Measurements from ENCODE around the gene MEF2B. TPM values are rescaled to one million over a fixed set of nuclear protein-coding genes. Genes with fewer than 3 reads are reported as not detected.

The MEF2B gene
- total and polyA plus RNA-seq, 10 of the 15 experiments (the other 5 are each of a cell fraction or from before 2014, with no cell fraction given), result 0.09 to 33.0 (median 8.9) TPM

DNA sequence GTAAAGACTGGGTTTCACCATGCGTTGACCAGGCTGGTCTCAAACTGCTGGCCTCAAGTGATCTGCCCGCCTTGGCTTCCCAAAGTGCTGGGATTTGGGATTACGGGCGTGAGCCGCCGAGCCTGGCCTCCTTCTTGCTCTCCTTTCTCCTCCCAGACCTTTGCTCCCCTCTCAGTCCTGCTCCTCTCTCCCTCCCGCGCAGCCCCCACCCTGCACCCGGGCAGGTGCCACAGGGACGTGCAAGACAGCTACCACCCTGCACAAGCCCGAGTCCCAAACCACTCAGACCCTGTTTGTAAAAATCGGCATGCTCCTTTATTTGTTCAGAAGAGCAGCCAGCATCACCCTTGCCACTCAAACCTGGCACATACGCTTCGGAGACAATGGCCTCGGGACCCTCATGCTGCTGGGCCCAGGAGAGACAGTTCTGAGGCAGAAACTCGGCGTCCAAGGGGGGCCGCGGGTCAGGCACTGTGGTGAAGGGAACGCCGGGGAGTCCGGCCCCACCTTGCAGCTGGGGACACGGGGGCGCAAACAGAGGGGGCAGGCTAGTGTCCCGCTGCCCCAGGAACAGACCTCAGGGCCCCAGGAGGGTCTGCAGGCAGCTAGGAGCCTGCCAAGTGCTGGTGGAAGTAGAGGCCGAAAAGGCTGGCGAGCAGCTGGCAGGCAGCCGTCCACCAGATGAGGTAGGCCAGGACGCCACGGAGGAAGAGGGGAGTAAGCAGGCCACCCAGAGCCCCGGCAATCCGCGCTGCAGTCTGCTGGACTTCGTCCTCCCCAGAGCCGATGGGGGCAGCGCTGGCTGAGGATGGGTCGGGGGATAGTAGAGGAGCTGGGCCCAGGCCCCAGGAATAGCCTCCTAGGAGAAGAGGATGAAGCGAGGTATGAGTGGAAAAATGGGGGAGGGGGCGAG lies 50.5 kb downstream of the MEF2B start:
- no peak overlapping the region for H3K9ac ChIP-seq (ENCODE audit: control insufficient read depth, insufficient read depth, low read length)
- intact Hi-C loops (cut with micrococcal nuclease; ENCODE audit: unreplicated experiment) (no loop called here), in situ Hi-C loops (cut with MboI) (no loop called here)
- ChIA-PET CTCF (no interaction called here), RAD21 (ENCODE audit: unreplicated experiment) (no interaction called here), SMC1A (ENCODE audit: uncharacterized antibody, unreplicated experiment) (no interaction called here), POLR2A (no interaction called here)
- H3K4me3 ChIP-seq, result no peak overlapping the region
- no peak overlapping the region for H2AFZ ChIP-seq (ENCODE audit: control insufficient read depth, low read depth, low read length)
- H3K79me2 ChIP-seq (ENCODE audit: control insufficient read depth, insufficient read depth, low read length), result no peaks in the 10 kb centered on the region
- ATAC-seq (no peak), FAIRE-seq (no peak), DNase-seq (ENCODE audit: low read depth, low spot score) (no peak)
- TF ChIP-seq, protein P1, sequence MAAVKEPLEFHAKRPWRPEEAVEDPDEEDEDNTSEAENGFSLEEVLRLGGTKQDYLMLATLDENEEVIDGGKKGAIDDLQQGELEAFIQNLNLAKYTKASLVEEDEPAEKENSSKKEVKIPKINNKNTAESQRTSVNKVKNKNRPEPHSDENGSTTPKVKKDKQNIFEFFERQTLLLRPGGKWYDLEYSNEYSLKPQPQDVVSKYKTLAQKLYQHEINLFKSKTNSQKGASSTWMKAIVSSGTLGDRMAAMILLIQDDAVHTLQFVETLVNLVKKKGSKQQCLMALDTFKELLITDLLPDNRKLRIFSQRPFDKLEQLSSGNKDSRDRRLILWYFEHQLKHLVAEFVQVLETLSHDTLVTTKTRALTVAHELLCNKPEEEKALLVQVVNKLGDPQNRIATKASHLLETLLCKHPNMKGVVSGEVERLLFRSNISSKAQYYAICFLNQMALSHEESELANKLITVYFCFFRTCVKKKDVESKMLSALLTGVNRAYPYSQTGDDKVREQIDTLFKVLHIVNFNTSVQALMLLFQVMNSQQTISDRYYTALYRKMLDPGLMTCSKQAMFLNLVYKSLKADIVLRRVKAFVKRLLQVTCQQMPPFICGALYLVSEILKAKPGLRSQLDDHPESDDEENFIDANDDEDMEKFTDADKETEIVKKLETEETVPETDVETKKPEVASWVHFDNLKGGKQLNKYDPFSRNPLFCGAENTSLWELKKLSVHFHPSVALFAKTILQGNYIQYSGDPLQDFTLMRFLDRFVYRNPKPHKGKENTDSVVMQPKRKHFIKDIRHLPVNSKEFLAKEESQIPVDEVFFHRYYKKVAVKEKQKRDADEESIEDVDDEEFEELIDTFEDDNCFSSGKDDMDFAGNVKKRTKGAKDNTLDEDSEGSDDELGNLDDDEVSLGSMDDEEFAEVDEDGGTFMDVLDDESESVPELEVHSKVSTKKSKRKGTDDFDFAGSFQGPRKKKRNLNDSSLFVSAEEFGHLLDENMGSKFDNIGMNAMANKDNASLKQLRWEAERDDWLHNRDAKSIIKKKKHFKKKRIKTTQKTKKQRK (IDR thresholded peaks at IDR 0.05; ENCODE audit: low read depth, low read length), result no peak
- TF ChIP-seq, protein P2, sequence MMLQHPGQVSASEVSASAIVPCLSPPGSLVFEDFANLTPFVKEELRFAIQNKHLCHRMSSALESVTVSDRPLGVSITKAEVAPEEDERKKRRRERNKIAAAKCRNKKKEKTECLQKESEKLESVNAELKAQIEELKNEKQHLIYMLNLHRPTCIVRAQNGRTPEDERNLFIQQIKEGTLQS (IDR thresholded peaks at IDR 0.05; ENCODE audit: borderline replicate concordance, extremely low read depth, low read depth, low read length), result no peak
- TF ChIP-seq NFYB (IDR thresholded peaks at IDR 0.05; ENCODE audit: insufficient read depth, low read depth, low read length) (no peak), POLR2A (IDR thresholded peaks at IDR 0.05; ENCODE audit: low read depth, low read length) (no peak), SPI1 (IDR thresholded peaks at IDR 0.05; ENCODE audit: borderline replicate concordance, insufficient read depth, low read depth, low read length) (no peak), SP1 (IDR thresholded peaks at IDR 0.05; ENCODE audit: low read depth, low read length) (no peak), STAT1 (conservative IDR thresholded peaks at IDR 0.05) (no peak), GABPA (IDR thresholded peaks at IDR 0.05; ENCODE audit: low read depth) (no peak), ATF7 (IDR thresholded peaks at IDR 0.05; ENCODE audit: low read depth) (no peak), YY1 (IDR thresholded peaks at IDR 0.05; ENCODE audit: low read depth, low read length) (no peak), CBX5 (IDR thresholded peaks at IDR 0.05; ENCODE audit: low read depth) (no peak)
- TF ChIP-seq, protein P3, sequence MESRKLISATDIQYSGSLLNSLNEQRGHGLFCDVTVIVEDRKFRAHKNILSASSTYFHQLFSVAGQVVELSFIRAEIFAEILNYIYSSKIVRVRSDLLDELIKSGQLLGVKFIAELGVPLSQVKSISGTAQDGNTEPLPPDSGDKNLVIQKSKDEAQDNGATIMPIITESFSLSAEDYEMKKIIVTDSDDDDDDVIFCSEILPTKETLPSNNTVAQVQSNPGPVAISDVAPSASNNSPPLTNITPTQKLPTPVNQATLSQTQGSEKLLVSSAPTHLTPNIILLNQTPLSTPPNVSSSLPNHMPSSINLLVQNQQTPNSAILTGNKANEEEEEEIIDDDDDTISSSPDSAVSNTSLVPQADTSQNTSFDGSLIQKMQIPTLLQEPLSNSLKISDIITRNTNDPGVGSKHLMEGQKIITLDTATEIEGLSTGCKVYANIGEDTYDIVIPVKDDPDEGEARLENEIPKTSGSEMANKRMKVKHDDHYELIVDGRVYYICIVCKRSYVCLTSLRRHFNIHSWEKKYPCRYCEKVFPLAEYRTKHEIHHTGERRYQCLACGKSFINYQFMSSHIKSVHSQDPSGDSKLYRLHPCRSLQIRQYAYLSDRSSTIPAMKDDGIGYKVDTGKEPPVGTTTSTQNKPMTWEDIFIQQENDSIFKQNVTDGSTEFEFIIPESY (IDR thresholded peaks at IDR 0.05), result no peak
- TF ChIP-seq, protein P4, sequence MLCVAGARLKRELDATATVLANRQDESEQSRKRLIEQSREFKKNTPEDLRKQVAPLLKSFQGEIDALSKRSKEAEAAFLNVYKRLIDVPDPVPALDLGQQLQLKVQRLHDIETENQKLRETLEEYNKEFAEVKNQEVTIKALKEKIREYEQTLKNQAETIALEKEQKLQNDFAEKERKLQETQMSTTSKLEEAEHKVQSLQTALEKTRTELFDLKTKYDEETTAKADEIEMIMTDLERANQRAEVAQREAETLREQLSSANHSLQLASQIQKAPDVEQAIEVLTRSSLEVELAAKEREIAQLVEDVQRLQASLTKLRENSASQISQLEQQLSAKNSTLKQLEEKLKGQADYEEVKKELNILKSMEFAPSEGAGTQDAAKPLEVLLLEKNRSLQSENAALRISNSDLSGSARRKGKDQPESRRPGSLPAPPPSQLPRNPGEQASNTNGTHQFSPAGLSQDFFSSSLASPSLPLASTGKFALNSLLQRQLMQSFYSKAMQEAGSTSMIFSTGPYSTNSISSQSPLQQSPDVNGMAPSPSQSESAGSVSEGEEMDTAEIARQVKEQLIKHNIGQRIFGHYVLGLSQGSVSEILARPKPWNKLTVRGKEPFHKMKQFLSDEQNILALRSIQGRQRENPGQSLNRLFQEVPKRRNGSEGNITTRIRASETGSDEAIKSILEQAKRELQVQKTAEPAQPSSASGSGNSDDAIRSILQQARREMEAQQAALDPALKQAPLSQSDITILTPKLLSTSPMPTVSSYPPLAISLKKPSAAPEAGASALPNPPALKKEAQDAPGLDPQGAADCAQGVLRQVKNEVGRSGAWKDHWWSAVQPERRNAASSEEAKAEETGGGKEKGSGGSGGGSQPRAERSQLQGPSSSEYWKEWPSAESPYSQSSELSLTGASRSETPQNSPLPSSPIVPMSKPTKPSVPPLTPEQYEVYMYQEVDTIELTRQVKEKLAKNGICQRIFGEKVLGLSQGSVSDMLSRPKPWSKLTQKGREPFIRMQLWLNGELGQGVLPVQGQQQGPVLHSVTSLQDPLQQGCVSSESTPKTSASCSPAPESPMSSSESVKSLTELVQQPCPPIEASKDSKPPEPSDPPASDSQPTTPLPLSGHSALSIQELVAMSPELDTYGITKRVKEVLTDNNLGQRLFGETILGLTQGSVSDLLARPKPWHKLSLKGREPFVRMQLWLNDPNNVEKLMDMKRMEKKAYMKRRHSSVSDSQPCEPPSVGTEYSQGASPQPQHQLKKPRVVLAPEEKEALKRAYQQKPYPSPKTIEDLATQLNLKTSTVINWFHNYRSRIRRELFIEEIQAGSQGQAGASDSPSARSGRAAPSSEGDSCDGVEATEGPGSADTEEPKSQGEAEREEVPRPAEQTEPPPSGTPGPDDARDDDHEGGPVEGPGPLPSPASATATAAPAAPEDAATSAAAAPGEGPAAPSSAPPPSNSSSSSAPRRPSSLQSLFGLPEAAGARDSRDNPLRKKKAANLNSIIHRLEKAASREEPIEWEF (IDR thresholded peaks at IDR 0.05; ENCODE audit: insufficient replicate concordance, low read depth, low read length), result no peak
- no peak overlapping the region for H3K4me2 ChIP-seq (ENCODE audit: control insufficient read depth, insufficient read depth)
- no peaks in the 10 kb centered on the region for H4K20me1 ChIP-seq (ENCODE audit: control insufficient read depth, insufficient read depth)
- no peaks in the 10 kb centered on the region for H3K4me1 ChIP-seq (ENCODE audit: control insufficient read depth, insufficient read depth, low read length)
- 95% methylated on average over 38 of the region's 39 CpGs for WGBS (ENCODE audit: insufficient coverage, insufficient replicate concordance, low lambda C conversion rate, missing lambda C conversion rate)
- H3K27ac ChIP-seq (ENCODE audit: control insufficient read depth, insufficient read depth), result no peak overlapping the region
- BruUV-seq (replicated peaks), result no TSS peak
- peaks cover 0 to 2% of the 10 kb centered on the region in 2 experiments; a peak in 1 of 4 replicates for H3K36me3 ChIP-seq (ENCODE audit: control insufficient read depth in 2 of 2, insufficient read depth in 2 of 2, low read length in 1 of 2)
- H3K27me3 ChIP-seq (replicated peaks in 1 of 2; ENCODE audit: control insufficient read depth in 2 of 2, insufficient read depth in 2 of 2, low read length in 1 of 2), result no peaks in the 10 kb centered on the region
- no peaks in the 10 kb centered on the region for H3K9me3 ChIP-seq (replicated peaks; ENCODE audit: control insufficient read depth, insufficient read depth, low read length)
